Mesenchymal stem cell (in vitro differentiated cells and primary cell): Measurements from ENCODE around the gene FBXO9.

Source experiments
- DNase-seq: peaks from one replicate; pipeline ENCODE4 v3.0.0-alpha.2; 2013
- H2AFZ ChIP-seq: one replicate; pipeline ENCODE4 v1.6.1; 2013; ENCODE audit warnings: low read depth, mild to moderate bottlenecking, control low read depth, inconsistent platforms, low read length, moderate library complexity
- H2AK5ac ChIP-seq: 2 replicates; pipeline ENCODE4 v1.6.1; 2013; ENCODE audit warnings: low read length, moderate library complexity, mild to moderate bottlenecking, inconsistent platforms; ENCODE audit not compliant: severe bottlenecking
- H2BK120ac ChIP-seq: one replicate; pipeline ENCODE4 v1.6.1; 2013; ENCODE audit warnings: low read depth, mild to moderate bottlenecking, inconsistent platforms, low read length, moderate library complexity
- H2BK12ac ChIP-seq, 2 experiments: one replicate each; pipeline ENCODE4 v1.6.1; 2013; ENCODE audit warnings: inconsistent platforms in 2 of 2, low read length in 2 of 2, mild to moderate bottlenecking in 2 of 2, moderate library complexity in 2 of 2, control low read depth in 1 of 2
- H2BK15ac ChIP-seq: one replicate; pipeline ENCODE4 v1.6.1; 2013; ENCODE audit warnings: mild to moderate bottlenecking, low read depth, inconsistent platforms; ENCODE audit not compliant: poor library complexity, severe bottlenecking
- H2BK5ac ChIP-seq: 2 replicates; pipeline ENCODE4 v1.6.1; 2013; ENCODE audit warnings: low read depth, mild to moderate bottlenecking, low read length, control low read depth, inconsistent platforms; ENCODE audit not compliant: poor library complexity, severe bottlenecking
- H3K14ac ChIP-seq, 2 experiments: one replicate each; pipeline ENCODE4 v1.6.1; 2013; ENCODE audit warnings: inconsistent platforms in 2 of 2, low read length in 2 of 2, control low read depth in 1 of 2, mild to moderate bottlenecking in 1 of 2, moderate library complexity in 1 of 2
- H3K18ac ChIP-seq, 2 experiments: one replicate each; pipeline ENCODE4 v1.6.1; 2013; ENCODE audit warnings: inconsistent platforms in 2 of 2, low read length in 2 of 2, control low read depth in 1 of 2, low read depth in 1 of 2, mild to moderate bottlenecking in 1 of 2
- H3K23ac ChIP-seq, 2 experiments: one replicate each; pipeline ENCODE4 v1.6.1; 2013; ENCODE audit warnings: inconsistent platforms in 2 of 2, low read length in 2 of 2, mild to moderate bottlenecking in 2 of 2, moderate library complexity in 2 of 2, control low read depth in 1 of 2
- H3K27ac ChIP-seq: 2 replicates; pipeline ENCODE4 v1.5.1; 2013; ENCODE audit warnings: mild to moderate bottlenecking, moderate library complexity, low read length, control low read depth, inconsistent platforms; ENCODE audit not compliant: poor library complexity, severe bottlenecking
- H3K27me3 ChIP-seq, 2 experiments: 2 replicates each; pipeline versions ENCODE4 v1.6.1 to v1.7.0; 2013; ENCODE audit warnings: low read length in 2 of 2, mild to moderate bottlenecking in 2 of 2, moderate library complexity in 2 of 2, control low read depth in 1 of 2, inconsistent platforms in 1 of 2; ENCODE audit not compliant: control insufficient read depth in 1 of 2, insufficient read depth in 1 of 2
- H3K36me3 ChIP-seq, 2 experiments: 2 replicates each; pipeline versions ENCODE4 v1.6.1 to v1.7.0; 2013; ENCODE audit warnings: low read length in 2 of 2, control low read depth in 1 of 2, inconsistent platforms in 1 of 2, low read depth in 1 of 2, mild to moderate bottlenecking in 1 of 2; ENCODE audit not compliant: insufficient read depth in 2 of 2, control insufficient read depth in 1 of 2
- H3K4ac ChIP-seq, 2 experiments: one replicate each; pipeline ENCODE4 v1.6.1; 2013; ENCODE audit warnings: inconsistent platforms in 2 of 2, low read length in 2 of 2, mild to moderate bottlenecking in 2 of 2, moderate library complexity in 2 of 2, control low read depth in 1 of 2, low read depth in 1 of 2
- H3K4me1 ChIP-seq: 2 replicates; pipeline ENCODE4 v1.6.1; 2013; ENCODE audit warnings: low read depth, low read length, control low read depth; ENCODE audit not compliant: control insufficient read depth, insufficient read depth
- H3K4me2 ChIP-seq: 2 replicates; pipeline ENCODE4 v1.6.1; 2013; ENCODE audit warnings: low read length, mild to moderate bottlenecking, inconsistent platforms; ENCODE audit not compliant: poor library complexity, severe bottlenecking
- H3K4me3 ChIP-seq, 2 experiments: 2 replicates each; pipeline versions ENCODE4 v1.5.1 to v1.7.0; 2013; ENCODE audit warnings: low read length in 2 of 2, mild to moderate bottlenecking in 2 of 2, control low read depth in 1 of 2, low read depth in 1 of 2; ENCODE audit not compliant: insufficient read depth in 1 of 2
- H3K79me1 ChIP-seq: replicated peaks from 2 replicates; pipeline ENCODE4 v1.6.1; 2013; ENCODE audit warnings: mild to moderate bottlenecking, control low read depth, low read length, inconsistent platforms; ENCODE audit not compliant: poor library complexity, severe bottlenecking
- H3K9ac ChIP-seq: 2 replicates; pipeline ENCODE4 v1.7.0; 2013; ENCODE audit warnings: mild to moderate bottlenecking, low read length, moderate library complexity
- H3K9me3 ChIP-seq: 2 replicates; pipeline ENCODE4 v1.7.0; 2013; ENCODE audit warnings: mild to moderate bottlenecking, low read length; ENCODE audit not compliant: control insufficient read depth
- H4K8ac ChIP-seq: one replicate; pipeline ENCODE4 v1.6.1; 2013; ENCODE audit warnings: inconsistent platforms, mild to moderate bottlenecking, low read length, moderate library complexity
- H4K91ac ChIP-seq: one replicate; pipeline ENCODE4 v1.6.1; 2013; ENCODE audit warnings: mild to moderate bottlenecking, low read length, inconsistent platforms
- WGBS: methylation state at CpG from one replicate; pipeline ENCODE4 v1.1.7; 2013; ENCODE audit warnings: mixed read lengths; 5-methylcytosine and 5-hydroxymethylcytosine counted together

FBXO9 gene

DNA sequence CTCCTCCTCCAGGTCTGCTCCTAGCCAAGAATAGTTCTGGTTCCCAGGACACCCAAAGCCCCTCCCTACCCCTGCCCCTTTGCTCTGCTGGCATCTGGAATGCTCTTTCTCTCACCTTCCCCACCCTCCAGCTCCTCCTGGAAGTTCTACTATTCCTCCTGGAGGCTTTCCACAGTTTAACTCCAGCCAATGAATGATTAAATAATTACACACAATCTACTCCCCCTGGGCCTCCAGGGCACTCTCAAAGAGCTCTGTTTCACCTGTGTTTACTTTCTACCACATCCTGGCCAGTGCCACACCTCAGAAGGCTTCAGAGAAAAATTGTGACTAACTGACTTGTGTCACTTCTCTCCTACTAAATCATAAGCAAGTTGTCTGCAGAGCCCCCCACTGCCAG lies 47.2 kb downstream of the FBXO9 start:
- H3K36me3 ChIP-seq: no peaks in the 10 kb centered on the region
- no peak overlapping the region for H2BK5ac ChIP-seq
- H2AFZ ChIP-seq: no peak overlapping the region
- H3K4ac ChIP-seq: no peak overlapping the region
- H3K9me3 ChIP-seq: peaks cover 3% of the 10 kb centered on the region
- H2BK120ac ChIP-seq: no peak overlapping the region
- H4K8ac ChIP-seq: no peak overlapping the region
- H3K27ac ChIP-seq: no peak overlapping the region
- no peak overlapping the region for H3K23ac ChIP-seq
- H4K91ac ChIP-seq: no peak overlapping the region
- H3K4me1 ChIP-seq: no peaks in the 10 kb centered on the region
- H3K18ac ChIP-seq: no peak overlapping the region
- no peak overlapping the region for H3K4me2 ChIP-seq
- H3K79me1 ChIP-seq: no peaks in the 10 kb centered on the region
- H2BK12ac ChIP-seq: no peak overlapping the region
- no peak overlapping the region for H3K14ac ChIP-seq
- H2BK15ac ChIP-seq: no peak overlapping the region
- H2AK5ac ChIP-seq: no peak overlapping the region
- no peak overlapping the region for H3K4me3 ChIP-seq
- no peak overlapping the region for H3K9ac ChIP-seq
- no peaks in the 10 kb centered on the region for H3K27me3 ChIP-seq
- no peak for DNase-seq

DNA sequence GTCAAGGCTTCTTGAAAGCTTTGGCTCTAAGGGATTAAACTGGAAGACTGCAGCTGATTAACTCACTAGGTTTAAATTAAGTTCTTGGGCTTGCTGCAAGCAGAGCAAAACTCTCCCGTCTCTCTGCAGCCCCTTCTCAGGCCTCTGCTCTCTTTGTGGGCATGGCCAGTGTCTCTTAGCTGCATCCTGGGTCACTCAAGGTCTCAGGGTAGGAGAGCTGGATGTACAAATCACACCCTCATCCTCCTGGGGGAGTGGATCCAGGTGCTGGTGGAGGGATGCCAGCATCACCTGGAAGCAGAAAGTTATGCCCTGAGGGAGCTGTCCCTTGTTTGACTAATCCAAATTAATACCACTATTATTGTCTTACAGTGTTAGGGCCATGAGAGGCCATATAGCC lies 47.7 kb downstream of the FBXO9 start:
- no peak overlapping the region for H3K14ac ChIP-seq
- H3K4ac ChIP-seq: no peak overlapping the region
- no peak overlapping the region for H2BK120ac ChIP-seq
- no peak overlapping the region for H4K91ac ChIP-seq
- H3K4me2 ChIP-seq: no peak overlapping the region
- H3K27me3 ChIP-seq: no peaks in the 10 kb centered on the region
- no peak overlapping the region for H2AK5ac ChIP-seq
- H3K4me3 ChIP-seq: no peak overlapping the region
- H3K79me1 ChIP-seq: no peaks in the 10 kb centered on the region
- no peak overlapping the region for H3K23ac ChIP-seq
- no peak overlapping the region for H2BK5ac ChIP-seq
- no peak overlapping the region for H2BK15ac ChIP-seq
- no peaks in the 10 kb centered on the region for H3K4me1 ChIP-seq
- no peak overlapping the region for H3K18ac ChIP-seq
- DNase-seq: no peak
- no peaks in the 10 kb centered on the region for H3K36me3 ChIP-seq
- no peak overlapping the region for H4K8ac ChIP-seq
- H3K27ac ChIP-seq: no peak overlapping the region
- no peak overlapping the region for H2BK12ac ChIP-seq
- peaks cover 3% of the 10 kb centered on the region for H3K9me3 ChIP-seq
- no peak overlapping the region for H3K9ac ChIP-seq
- H2AFZ ChIP-seq: no peak overlapping the region
- WGBS: 100% methylated on average over 1 of the region's 1 CpG

DNA sequence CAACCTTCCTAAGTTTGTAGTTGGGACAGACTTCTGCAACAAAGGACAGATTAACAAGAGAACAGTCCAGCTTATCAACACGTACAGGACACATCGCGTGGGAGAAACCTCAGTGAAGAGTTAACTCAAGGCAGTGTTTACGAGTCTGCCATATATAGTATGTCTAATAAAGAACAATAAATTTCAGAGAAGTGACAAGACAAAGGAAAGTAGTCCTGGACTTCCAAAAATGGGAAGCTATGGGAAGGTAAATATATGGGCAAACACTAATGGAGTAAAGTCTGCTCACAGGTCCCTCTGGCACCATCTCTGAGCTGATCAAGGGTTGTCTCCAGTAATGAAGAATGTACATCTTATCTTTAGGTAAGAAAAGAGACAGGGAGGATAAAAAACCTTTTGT lies 48.5 kb downstream of the FBXO9 start:
- WGBS: 78% methylated on average over 4 of the region's 4 CpGs
- DNase-seq: no peak
- H2BK5ac ChIP-seq: no peak overlapping the region

DNA sequence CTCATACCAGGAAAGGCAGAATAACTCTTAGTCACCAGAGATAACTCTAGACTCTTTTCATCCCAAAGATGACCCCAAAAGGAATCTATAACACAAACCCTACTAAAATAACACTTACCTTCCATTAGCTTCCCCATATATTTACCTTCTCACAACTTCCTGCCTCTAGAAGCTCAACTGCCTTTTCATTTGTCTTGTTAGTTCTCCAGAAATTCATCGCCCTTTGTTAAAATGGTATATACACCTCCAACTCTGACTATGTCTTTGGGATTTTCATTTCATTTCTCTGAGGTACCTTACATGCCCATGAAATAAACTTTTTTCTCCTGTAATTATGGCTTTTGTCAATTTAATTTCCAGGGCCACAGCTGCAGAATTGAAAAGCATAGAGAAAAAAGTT lies 49.9 kb downstream of the FBXO9 start:
- no peaks in the 10 kb centered on the region for H3K79me1 ChIP-seq
- H3K23ac ChIP-seq: no peak overlapping the region
- no peak overlapping the region for H3K4me3 ChIP-seq
- no peak overlapping the region for H3K27ac ChIP-seq
- H2AFZ ChIP-seq: no peak overlapping the region
- 100% methylated on average over 1 of the region's 1 CpG for WGBS
- no peaks in the 10 kb centered on the region for H3K27me3 ChIP-seq
- no peak overlapping the region for H4K8ac ChIP-seq
- H2BK15ac ChIP-seq: no peak overlapping the region
- DNase-seq: no peak
- no peak overlapping the region for H2BK12ac ChIP-seq
- H4K91ac ChIP-seq: no peak overlapping the region
- no peak overlapping the region for H3K14ac ChIP-seq
- no peak overlapping the region for H3K4ac ChIP-seq
- no peak overlapping the region for H2AK5ac ChIP-seq
- no peak overlapping the region for H3K4me2 ChIP-seq
- no peak overlapping the region for H2BK120ac ChIP-seq
- peaks cover 3% of the 10 kb centered on the region for H3K9me3 ChIP-seq
- H2BK5ac ChIP-seq: no peak overlapping the region
- no peaks in the 10 kb centered on the region for H3K36me3 ChIP-seq
- no peak overlapping the region for H3K9ac ChIP-seq
- H3K4me1 ChIP-seq: peaks cover 3% of the 10 kb centered on the region
- no peak overlapping the region for H3K18ac ChIP-seq

More for the DNA sequence above, 48.5 kb downstream of the FBXO9 start:
- H3K4me2 ChIP-seq: no peak overlapping the region
- H2BK12ac ChIP-seq: no peak overlapping the region
- no peak overlapping the region for H2AK5ac ChIP-seq
- H3K9ac ChIP-seq: no peak overlapping the region
- no peak overlapping the region for H3K23ac ChIP-seq
- H3K9me3 ChIP-seq: peaks cover 3% of the 10 kb centered on the region
- no peaks in the 10 kb centered on the region for H3K36me3 ChIP-seq
- H3K27me3 ChIP-seq: no peaks in the 10 kb centered on the region
- no peak overlapping the region for H3K4ac ChIP-seq
- H3K18ac ChIP-seq: no peak overlapping the region
- no peak overlapping the region for H4K8ac ChIP-seq
- no peak overlapping the region for H3K14ac ChIP-seq
- no peaks in the 10 kb centered on the region for H3K79me1 ChIP-seq
- no peaks in the 10 kb centered on the region for H3K4me1 ChIP-seq
- H4K91ac ChIP-seq: no peak overlapping the region
- no peak overlapping the region for H3K4me3 ChIP-seq
- no peak overlapping the region for H2BK120ac ChIP-seq
- H2BK15ac ChIP-seq: no peak overlapping the region
- no peak overlapping the region for H2AFZ ChIP-seq
- H3K27ac ChIP-seq: no peak overlapping the region
